UCSD-AML1 (cell line): ENCODE results near the gene TMEM141.

Source experiments
- DNase-seq: peaks from one replicate; lab custom pipeline; 2025; ENCODE audit not compliant: unreplicated experiment; lab: John Stamatoyannopoulos, UW

TMEM141 gene

DNA sequence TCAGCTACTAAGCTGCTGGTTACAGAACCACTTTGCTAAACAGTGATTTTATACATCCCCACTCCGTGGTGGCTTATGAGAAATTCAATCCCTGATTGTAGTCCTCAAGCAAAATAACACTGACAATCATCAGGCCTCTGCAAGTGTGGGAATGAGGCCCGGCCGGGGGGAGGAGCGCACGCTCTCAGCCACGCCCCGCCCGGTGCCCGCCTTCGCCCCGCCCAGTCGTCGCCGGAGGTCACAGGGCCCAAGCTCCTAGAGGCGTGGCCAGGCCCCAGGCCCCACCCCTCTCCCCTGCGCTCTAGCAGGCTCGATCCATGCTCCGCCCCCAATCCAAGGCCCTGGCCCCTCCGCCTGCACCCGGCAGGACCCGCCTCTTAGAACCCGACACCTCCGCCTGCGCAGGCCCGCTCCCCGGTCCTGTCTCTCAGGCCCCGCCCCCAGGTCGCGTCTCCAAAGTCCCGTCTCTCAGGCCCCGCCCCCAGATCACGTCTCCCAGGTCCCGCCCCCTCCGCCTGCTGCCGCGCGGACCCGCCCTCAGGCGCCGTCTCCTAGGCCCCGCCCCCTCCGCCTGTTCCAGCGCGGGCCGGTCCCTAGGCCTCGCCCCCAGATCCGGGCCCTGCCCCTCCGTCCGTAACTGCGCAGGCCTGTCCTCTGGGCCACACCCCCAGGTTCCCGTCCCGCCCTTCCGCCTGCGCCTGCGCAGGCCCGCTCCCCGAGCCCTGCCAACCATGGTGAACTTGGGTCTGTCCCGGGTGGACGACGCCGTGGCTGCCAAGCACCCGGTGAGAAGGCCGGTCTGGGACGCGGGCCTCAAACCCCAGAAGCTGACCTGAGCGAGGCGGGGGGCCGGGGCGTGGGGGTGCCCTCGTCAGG lies at the start of gene TMEM141:
Gene TMEM141 (plus strand): TSS at position 705 of the 876 bp plus-strand sequence. CDS start 27 bp downstream, at position 732.
- DNase-seq: peak; percentile 100

DNA sequence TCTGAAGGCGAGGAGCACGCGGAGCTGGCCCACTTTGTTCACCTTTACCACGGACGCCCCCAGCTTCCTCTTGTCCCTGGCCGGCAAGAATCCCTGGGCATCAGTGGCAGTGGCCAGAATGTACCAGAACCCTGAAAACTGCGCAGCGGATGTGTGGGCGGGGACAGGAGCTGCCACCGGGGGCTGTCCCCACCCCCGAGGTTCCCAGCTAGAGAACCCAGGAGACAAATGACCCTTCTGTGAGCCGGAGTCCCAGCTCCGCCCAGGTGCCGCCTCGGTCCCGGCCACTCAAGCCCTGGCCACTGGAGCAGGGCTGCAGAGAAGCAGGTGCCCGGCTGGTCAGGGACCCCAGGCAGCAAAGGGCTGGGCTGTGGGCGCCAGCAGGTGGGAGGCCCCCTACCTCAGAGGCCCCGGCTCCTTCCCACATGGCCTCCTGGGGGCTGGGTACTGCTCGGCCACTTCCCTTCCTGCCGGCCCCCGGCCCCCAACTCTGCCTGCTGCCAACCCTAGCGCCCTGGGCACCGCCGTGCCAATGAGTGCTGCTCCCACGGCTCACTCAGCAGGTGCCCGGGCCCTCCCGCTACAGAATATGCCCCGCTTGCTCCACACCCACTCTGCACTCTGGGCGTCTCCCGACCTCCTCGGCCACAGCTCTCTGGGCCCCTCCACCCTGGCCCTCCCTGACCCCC lies 49.1 kb upstream of the TMEM141 start:
- DNase-seq: no peak

DNA sequence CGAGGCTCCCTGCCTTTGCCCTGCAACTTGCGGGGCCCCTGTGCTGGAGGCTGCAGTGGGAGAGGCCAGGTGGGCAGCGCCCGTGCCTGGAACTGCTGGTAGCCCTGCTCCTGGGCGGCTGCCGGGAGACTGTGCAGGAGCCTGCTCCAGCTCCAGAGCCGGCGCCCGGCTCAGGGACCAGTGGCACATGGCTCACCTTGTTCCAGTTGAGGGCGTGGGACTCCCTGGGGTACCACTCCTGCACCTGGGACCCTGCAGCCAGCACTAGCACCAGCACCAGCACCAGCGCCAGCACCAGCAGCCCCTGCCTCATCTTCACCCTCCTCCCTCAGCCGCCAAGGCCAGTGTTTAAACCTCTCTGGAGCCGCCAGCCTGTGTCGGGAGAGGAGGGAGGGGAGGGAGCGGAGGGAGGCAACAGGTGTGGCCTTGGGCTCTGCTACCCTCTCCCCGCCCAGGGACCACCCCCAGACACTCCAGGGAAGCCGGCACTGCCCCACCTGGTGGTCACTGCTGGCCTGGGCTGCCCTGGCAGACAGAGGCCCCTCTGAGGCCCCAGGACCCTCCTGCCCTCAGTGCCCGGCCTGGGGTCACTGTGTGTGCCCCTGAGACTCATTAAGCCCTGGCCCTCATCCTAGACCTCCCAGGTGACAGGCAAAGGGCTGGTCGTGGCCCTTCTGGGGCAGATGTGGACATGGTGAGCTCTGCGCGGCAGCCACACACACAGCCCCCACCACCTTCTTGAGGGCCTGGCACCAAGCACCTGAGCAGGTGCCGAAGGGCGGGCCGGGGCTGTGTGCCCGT lies 48.4 kb upstream of the TMEM141 start, which contains the start of gene LCN10:
Gene LCN10 (minus strand): TSS at position 350 of the 801 bp plus-strand sequence. CDS start 37 bp downstream, at position 313.
- DNase-seq: no peak

DNA sequence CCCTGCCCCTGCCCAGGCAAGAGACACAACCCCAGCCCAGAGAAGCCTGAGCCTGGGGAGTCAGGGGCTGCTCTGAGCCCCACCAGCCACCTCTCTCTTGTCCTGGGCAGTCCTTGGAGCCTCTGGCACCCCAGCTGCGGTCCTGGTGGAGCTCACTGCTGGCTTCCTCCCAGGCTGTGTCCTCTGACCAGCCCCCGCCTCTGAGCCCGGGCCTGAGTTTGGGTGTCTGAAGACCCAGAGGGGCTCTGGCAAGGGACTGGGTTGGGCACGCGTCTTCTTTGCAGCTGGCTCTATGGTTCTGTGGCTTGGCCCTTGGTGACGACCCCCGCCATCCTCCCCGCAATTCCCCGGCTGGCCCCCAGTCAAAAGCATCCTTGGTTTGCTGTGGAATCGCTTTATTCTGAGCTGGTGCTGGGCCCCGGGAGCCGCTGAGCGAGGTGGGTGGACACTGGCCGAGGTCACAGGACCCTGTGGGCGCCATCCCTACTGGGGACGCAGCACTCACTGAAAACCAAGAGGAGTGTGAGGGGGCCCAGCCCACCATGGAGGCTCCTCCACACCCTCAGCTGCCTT lies 47.4 kb upstream of the TMEM141 start:
- DNase-seq: no peak

DNA sequence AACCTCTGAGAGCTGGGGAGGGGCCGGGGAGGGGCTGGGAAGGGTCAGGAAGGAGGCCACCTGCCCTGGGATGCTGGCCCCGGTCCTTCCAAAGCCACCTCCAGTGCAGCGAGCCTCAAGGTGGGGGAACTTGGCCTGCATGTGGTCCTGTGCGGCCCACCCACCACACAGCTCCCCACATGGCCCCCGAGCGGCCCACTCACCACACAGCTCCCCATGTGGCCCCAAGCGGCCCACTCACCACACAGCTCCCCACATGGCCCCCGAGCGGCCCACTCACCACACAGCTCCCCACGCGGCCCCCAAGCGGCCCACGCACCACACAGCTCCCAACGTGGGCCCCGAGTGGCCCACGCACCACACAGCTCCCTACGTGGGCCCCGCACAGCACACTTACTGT lies 46.4 kb upstream of the TMEM141 start:
- DNase-seq: no peak

DNA sequence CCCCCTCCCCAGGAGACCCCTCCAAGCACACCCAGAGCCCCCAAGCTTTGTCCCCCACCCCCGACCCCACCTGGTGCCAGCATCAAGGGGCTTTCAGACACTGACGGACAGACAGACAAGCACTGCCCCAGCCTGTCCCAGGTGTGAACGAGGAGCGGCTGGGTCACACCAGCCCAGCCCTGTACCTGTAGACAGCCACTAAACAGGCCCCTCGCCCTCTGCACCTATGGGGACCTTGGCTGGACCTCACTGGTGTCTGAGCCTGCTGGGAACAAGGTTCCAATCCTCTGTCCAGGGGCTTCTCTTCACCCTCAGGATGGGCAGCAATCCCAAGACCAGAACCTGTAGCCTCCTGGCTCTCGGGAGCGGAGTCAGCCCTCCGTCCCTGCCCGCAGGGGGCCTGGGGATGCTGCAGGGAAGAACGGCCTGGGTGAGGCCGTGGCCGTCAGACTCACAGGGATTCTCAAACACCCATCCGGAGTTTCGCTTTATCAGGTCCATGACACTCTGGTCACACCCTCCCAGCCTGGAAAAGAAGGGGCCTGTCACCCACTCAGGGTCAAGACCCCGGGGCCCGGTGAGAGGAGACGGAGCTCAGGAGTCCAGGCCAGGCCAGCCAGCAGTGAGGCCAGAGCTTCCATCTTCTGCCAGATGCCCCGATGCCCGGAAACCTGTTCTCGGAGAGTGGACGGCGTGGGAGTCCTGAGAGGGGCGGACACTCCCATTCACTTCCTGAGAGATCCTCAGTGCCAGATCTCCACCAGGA lies 45.6 kb upstream of the TMEM141 start:
- no peak for DNase-seq

DNA sequence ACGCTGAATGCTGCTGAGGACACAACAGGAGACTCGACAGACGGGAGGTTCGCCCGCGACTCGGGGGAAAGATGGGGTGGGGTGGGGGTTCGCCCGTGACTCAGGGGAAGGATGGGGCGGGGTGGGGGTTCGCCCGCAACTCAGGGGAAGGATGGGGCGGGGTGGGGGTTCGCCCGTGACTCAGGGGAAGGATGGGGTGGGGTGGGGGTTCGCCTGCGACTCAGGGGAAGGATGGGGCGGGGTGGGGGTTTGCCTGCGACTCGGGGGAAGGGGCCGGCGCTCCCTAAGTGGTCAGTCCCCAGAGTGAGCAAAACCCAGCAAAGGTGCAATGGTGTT lies 45.0 kb upstream of the TMEM141 start:
- no peak for DNase-seq

DNA sequence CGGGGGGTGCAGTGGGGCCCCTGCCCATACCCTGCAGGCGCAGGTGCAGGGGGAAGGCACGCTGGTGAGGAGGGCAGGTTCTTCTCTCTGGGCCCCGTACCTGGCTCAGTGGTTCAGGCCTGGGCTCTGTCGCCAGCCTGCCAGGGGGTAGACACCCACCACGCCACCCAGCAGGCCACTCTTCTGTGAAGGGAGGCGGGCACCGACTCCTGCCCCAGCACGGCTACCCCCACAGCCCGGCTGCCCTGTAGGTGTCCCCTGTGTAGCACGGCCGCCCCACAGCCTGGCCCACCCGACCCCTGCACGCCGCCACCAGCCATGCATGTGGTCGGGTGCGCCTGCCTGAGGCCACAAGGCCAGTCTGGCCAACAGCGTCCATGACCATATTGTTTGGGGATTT lies 44.5 kb upstream of the TMEM141 start:
- DNase-seq: no peak

DNA sequence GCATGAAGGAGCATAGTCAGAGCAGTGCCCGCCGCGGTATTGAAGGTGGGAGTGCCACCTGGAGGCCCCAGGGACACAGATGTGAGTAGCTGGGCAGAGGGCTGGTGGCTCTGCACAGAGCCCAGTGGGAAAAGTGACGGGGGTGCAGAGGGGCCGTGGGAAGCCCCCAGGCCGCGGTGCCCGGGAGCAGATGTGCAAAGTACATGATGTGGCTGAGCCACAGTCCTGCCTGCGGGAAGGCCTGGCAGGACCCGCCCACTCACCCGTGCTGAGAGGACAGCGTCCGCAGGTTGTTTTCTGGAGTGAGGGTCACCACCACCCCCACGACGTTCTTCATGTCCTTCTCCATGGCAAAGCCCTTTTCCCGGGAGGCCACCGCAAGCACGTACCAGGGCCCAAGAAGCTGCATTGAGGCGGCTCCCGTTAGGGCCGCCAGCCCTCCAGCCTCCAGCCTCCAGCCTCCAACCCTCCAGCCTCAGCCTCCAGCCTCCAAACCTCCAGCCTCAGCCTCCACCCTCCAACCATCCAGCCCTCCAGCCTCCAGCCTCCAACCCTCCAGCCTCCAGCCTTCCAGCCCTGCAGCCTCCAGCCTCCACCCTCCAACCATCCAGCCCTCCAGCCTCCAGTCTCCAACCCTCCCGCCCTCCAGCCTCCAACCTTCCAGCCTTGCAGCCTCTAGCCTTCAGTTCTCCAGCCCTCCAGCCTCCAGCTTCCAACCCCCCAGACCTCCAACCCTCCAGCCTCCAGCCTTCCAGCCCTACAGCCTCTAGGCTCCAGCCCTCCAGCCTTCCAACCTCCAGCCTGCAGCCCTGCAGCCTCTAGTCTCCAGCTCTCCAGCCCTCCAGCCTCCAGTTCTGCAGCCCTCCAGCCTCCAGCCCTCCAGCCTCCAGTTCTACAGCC lies 43.7 kb upstream of the TMEM141 start:
- DNase-seq: no peak

DNA sequence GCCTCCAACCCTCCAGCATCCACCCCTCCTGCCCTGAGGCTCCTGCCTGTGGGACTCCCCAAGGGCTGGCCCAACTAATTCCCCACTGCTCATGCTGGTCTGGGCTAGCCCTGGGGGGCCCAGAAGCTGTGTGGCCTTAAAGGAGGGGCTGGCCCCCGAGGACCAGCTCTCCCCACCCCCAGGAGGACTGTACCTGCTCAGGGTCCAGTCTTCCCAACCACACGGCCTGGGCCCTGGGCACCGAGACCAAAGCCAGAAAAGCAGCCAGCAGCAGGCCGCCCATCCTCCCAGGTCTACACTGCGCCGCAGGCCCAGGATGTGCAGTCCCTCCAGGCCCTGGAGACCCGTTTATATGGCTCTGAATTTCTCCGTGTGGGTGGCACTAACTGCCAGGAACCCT lies 42.9 kb upstream of the TMEM141 start, which contains the start of gene LCN6:
Gene LCN6 (minus strand): TSS at position 325 of the 400 bp plus-strand sequence. CDS start 42 bp downstream, at position 283.
- DNase-seq: no peak

DNA sequence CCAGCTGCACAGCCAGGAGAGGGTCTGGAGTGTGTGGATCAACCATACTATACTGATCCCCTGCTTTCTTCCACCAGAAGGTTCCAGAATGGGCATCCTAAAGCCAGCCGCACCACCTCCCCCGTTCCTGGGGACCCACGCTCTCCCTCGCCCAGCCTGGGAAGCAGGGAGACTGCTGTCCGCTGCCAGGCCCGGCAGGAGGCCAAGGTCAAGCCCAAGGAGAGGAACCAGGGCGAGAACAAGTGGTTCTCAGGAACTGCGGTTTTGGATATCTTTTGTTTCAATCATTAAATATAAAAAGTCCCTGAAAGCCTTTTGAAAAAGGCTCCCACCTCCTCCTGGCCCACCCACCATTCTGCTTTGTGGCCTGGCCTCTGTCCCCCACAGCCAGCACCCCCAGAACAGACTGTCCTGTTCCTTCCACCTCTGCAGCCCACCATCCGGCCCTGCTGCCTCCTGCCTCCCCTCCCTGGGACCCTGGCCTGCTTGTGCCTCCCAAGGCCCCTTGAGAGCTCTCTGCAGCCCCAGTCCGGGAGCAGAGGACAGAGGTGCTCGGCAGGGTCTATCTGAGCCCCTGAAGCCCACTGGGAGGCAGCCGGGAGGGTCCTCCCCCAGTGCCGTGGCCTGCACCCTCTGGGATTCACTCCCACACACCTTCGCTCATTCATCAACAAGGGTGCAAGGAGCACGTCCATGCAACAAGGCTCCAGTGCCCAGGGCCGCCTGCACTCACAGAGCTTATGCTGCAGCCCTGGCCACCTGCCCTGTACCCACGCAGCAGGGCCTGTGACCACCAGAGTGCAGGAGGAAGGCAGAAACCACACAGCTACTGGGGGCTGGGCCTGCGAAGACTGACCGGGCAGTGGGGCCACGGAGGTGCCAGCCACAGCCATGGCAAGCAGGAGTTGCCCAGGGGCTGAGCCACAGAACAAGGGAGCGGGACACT lies 42.2 kb upstream of the TMEM141 start:
- DNase-seq: no peak

DNA sequence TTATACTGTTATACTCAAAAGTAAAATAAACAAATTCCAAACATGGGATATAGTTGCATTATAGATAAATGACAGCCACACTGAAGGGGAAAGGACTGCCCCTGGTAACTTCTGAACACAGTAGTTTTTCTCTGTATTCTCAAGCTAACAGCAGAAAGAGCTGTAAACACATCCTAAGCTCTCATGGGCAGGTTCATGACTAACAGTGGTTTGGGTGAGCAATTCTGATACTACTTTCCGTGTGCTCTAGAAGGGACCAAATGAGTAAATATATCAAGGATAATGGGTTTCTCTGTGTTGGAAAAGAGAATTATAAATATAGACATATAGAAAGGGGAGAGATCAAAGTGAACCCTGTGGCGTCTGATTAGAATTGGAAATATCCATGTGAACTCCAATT lies 40.6 kb upstream of the TMEM141 start:
- DNase-seq: no peak

DNA sequence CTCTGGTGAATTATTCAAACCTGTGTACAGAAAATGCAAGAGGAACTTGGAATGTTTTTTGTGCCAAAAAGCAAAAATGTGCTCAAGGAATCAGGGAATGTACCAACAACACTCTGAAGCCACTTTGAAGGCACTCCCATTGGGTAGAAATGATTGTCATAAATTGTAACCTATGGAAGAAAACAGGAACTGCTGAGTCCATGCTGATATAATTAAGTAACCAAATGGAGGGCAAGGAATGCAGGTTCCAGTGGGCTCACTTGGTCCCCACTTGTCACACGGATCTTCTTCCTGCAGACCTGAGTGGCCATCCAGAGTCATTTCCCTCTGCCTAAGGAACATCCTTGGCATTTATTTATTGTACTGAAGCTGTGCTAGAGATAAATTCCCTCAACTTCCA lies 39.9 kb upstream of the TMEM141 start:
- no peak for DNase-seq

DNA sequence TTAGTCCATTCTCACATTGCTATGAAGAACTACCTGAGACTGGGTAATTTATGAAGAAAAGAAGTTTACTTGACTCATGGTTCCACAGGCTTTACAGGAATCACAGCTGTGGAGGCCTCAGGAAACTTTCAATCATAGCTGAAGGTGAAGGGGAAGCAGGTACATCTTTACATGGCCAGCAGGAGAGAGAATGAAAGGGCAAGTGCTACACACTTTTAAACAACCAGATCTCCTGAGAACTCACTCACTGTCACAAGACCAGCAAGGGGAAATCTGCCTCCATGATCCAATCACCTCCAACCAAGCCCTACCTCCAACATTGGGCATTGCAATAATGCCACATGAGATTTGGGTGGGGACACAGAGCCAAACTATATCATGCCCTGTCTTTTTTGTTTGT lies 39.3 kb upstream of the TMEM141 start:
- DNase-seq: no peak

DNA sequence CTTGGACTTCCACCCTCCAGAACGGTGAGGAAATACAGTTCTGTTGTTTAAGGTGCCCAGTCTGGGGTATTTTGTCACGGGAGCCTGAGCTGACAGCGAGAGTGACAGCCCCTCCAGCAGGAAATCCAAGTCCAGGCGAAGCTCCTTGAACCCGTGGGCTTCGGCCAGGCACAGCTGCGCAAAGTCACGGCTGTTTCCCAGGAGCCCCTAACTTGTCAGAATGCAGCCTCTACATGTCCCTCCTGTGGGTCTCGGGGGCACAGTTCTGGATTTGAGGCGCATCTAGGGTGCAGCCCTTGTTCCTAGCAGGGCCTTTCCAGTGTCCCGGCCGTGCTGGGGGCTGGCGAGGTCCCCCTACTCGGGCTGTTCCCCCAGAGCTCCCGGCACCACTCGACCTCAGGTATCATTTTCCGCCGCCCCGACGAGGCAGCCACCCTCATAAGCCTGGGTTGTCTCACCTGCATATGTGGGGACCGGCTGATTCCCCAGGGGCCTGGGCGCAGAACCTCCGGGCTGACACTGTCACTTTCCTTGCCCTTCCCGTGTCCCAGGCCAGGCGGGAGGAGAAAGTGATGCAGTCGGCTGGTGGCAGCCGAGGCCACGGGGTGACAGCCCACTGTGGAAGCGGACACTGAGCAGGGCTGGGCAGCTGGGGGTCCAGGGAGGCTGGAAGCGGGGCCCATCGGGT lies 37.6 kb upstream of the TMEM141 start:
- DNase-seq: no peak

DNA sequence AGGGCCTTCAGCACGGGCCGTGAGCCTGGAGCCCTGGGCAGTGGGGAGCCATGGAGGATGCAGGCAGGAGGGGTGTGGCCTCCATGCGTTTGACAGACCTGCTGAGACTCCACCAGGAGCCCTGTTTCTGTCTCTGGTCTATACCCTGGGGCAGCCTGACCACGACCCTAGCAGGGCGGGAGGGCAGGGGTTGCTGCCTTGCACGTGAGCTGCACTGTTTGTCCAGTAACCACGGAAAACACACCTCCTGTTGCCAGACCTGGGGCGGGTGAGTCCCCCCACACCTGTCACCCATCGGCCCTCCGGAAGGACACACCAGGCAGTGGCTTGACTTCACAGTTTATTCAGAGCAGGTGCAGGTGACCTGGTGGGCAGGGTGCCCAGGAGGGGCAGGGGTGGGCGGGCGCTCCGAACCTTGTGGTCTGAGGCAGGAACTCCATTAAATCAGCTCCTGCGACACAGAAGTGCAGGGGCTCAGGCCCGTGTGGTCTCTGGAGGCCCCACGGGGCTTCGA lies 37.0 kb upstream of the TMEM141 start:
- no peak for DNase-seq

DNA sequence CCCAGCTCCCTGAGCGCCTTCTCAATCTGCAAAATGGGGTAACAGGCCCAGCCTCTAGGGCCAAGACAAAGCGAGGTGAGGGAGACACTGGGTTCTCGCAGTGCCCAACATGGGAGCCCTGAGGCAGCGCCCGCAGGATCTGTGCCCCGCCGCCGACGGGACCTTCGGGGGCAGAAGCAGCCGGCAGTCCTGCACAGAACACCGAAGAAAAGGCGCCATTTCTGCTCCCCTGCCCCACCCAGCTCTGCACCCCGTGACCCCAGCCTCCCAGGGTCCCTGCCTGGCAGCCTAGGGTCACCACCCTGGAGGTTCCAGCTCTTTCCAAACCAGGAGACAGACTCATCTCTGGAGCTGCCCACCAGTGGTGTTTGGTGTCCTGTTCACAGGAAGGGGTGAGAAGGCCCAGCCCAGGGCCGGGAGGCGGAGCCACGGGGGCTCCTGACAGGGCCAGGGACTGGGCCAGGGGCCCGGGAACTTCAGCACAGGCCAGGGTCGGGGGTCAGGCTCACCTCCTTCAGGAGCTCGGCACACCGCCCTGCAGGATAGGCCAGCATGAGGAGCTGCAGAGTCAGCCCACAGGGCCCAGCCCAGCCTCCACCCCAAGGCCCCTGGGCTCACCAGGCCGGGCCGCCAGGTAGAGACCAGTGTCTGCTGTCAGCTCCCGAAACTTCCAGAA lies 36.4 kb upstream of the TMEM141 start:
- no peak for DNase-seq
